ENCODE results near the gene CEBPZ.
A peak's percentile ranks its signal among the peaks of the same experiment; 100 is the strongest.
"Not testable (repeated sequence)": the region's sequence is repeated elsewhere in the genome, so short reads cannot be mapped to it uniquely, and the experiment has no call there.

CEBPZ gene

DNA sequence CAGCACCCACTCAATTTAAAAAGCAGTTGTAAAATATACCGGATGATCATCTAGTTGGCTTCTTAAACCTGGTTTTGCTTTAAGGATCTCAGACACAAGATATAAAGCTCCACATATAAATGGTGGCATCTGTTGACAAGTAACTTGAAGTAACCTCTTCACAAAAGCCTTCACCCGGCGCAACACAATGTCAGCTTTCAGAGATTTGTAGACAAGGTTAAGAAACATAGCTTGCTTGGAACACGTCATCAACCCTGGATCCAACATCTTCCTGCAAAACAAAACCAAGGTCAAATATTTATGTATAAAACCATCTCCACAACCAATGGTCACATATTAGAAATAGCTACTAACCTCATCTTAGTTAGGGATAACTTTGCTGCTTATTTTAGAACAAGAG lies 8.3 kb downstream of the CEBPZ start:
- no peak for DNase-seq

DNA sequence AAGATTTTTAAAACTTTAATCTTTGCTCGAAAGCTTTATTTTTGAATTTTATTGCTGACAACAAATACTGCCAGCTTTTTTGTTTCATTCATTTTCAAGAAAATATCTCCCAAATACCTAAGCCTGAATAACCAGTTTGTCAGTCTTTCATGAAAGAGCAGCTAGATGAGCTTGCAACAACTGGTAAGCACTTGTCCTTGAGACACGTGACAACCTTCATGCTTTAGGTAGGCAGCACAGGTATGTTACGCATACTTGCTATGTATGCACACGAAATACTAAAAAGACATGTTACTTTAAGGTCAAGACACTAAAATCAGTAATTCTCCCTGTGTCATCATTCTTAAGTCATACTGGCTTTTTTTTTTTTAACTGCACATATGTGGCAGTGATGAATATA lies 12.3 kb downstream of the CEBPZ start:
- no peak for DNase-seq

DNA sequence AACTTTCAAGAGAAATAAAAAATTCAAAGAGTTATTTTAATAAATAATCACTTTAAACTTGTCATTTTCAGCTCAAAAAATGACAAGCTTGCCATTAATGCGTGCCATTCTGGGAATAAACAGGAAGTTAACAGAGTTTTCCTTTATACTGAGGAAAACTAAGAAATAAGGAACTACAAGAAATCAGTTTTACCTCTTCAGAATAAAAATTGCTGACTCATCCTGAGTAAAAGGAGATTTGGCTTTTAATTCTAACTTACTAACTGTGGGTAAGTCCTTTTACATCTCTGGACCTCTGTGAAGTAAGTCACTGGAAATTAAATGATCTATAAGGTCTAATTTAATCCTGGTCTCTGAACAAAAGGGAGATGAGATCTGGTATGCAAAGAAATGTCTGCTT lies 16.1 kb downstream of the CEBPZ start:
- no peak for DNase-seq

- DNase-seq = no peak
These were observed 19.5 kb downstream of the CEBPZ start for GRCh38 chr2:37211939-37212338.

GRCh38 chr2:37211212-37211611 lies 20.2 kb downstream of the CEBPZ start:
- DNase-seq = no peak

DNA sequence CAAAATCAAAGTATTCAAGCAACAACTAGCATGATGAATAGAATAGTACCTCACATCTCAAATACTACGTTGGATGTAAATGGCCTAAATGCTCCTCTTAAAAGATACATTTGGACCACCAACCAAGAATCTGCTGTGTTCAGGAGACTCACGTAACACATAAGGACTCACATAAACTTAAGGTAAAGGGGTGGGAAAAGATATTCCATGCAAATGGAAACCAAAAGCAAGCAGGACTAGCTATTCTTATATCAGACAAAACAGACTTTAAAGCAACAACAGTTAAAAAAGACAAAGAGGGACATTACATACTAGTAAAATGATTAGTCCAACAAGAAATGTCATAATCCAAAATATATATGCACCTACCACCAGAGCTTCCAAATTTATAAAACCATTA lies 24.6 kb downstream of the CEBPZ start:
- DNase-seq = not testable (repeated sequence)

GRCh38 chr2:37205689-37206341 lies 25.6 kb downstream of the CEBPZ start:
- no peak for DNase-seq

DNA sequence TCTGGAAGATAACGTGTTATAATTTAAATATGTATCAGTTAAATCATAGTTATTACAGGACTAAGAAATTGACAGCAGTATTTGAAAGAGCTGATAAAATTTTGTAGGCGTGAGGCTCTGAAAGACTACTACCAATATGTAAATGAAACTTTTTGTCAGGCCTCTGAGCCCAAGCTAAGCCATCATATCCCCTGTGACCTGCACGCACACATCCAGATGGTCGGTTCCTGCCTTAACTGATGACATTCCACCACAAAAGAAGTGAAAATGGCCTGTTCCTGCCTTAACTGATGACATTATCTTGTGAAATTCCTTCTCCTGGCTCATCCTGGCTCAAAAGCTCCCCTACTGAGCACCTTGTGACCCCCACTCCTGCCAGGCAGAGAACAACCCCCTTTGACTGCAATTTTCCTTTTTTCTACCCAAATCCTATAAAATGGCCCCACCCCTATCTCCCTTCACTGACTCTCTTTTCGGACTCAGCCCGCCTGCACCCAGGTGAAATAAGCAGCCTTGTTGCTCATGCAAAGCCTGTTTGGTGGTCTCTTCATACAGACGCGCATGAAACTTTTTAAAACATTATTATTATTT lies 26.2 kb downstream of the CEBPZ start:
- DNase-seq = not testable (repeated sequence)

- no peak for DNase-seq
These were observed 27.7 kb downstream of the CEBPZ start for GRCh38 chr2:37203708-37204107.

GRCh38 chr2:37201766-37202165 lies 29.6 kb downstream of the CEBPZ start:
- no peak for DNase-seq

GRCh38 chr2:37201208-37201607 lies 30.2 kb downstream of the CEBPZ start:
- DNase-seq = no peak

DNA sequence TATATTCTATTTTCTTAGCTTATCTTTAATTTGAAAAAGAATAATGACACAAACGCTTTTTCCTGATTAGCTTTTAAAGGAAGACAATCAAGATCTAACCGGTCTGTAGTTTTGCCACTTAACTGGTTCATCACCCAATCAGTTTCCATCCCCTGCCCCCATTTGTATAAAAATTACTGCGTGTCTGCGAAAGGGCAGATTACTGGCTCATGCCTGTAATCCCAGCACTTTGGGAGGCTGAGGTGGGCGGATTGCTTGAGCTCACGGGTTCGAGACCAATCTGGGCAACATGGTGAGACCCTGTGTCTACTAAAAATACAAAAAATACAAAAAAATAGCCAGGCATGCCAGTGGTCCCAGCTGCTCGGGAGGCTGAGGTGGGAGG lies 32.7 kb downstream of the CEBPZ start:
- DNase-seq = no peak

DNA sequence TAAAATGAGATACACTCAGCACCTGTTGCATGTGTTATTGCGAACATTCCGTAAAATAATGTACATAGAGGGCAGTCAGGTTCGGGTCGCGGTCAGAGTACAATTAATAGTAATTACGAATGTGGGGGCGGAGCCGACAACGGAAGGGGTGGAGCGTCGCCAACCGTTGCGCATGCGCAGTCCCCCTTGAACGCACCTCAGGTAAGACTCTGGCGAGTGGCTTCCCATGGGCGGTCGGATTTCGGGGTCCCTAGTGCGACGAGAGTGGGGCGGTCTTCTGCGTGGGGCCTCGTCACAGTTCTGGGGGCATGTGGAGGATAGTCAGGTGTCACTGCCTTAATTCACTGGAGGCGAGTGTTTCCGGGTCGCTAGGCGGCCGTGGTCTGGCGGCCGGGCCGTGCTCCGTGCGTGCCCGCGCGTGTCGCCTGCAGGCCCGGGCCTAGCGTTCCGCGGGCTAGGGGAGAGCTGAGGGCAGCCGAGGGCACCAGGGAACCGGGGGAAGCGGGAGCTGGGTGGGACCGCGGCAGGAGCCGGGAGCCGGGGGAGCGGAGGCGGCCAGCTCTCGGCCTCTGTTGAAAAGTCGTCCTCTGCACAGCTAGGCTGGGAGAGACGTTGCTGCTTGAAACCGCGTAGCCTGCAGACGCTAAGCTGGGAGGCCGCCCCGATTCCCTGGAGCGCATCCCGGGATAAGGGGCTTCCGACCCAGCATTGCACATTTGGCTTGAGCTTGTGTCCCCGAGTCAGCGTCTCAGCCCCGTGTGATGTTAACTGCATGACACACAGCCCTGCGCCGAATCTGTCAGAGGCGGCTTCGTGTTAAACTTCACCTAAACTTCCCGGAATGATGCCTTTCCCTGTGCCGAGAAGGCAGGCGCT lies 34.8 kb downstream of the CEBPZ start, which contains the start of gene CEBPZOS:
TSS of gene CEBPZOS (plus strand) at position 177 of the 876 bp plus-strand sequence. CDS start 3,209 bp downstream, outside the sequence.
- peak; percentile 65 for DNase-seq

DNA sequence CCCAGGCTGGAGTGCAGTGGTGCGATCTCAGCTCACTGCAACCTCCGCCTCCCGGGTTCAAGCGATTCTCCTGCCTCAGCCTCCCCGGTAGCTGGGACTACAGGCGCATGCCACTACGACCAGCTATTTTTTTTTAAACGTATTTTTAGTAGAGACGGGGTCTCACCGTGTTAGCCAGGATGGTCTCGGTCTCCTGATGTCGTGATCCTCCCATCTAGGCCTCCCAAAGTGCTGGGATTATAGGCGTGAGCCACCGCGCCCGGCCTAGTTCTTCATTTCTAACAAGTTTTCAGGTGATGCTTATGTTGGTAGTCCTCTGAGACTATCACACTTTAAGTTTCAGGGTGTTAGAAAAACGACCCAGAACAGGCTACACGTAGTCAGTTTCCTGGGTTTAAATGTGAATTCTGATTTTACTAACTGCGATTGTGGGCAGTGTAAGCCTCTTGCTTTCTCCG lies 35.5 kb downstream of the CEBPZ start:
- not testable (repeated sequence) for DNase-seq

- no peak for DNase-seq
These were observed 38.8 kb downstream of the CEBPZ start for GRCh38 chr2:37192551-37192950.

DNA sequence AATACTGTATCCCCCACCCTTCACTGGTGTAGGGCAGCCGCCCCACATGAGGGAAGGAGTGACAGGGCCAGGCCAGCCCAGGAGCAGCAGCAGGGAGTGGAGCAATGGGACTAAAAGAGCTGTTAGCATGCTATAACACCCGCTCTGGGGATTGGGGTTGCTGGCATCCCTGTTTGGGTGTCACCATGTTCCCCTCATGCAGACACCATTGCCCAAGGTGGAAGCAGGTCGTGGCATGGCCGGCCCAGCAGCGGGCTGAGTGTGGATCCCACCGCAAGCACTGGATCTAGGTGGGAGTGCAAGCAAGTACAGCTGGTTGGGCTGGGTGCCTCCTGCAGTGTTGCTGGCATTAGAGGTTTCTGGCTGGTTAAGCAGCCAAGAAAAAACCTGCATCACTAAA lies 39.6 kb downstream of the CEBPZ start:
- no peak for DNase-seq

GRCh38 chr2:37191253-37191652 lies 40.1 kb downstream of the CEBPZ start:
- no peak for DNase-seq

- no peak for DNase-seq
These were observed 41.1 kb downstream of the CEBPZ start for GRCh38 chr2:37190290-37190689.

DNA sequence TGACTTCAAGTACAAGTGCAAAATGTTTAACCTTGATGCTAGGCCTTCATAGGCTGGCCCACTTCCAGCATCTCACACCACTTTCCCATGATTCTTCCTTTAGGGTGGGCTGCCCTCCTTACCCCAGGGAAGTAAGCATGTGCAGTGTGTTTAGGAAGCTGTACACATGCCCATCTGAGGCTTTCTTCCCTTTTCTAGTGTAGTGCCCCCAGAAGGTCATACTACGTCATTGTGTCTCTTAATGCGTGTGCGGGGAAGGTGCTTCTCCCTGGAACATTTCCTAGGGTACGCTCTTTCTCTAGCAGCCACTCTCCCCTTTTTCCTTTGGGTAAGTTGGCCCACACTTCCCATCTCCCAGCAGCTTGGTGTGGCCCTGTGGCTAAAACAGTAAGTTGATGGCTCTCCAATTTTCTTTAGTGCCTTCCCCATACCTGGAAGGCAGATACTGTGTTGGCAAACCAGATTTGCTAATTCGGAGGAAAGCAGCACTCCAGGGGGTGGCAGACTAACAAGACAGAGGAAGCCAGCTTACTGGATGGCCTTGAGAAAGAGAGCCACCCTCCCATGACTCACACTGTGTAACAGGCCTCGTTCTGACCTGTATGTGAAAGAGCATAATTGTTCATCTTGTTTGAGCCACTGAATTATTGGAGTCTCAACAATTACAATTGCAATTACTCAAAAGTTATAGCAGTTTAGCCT lies 41.8 kb downstream of the CEBPZ start:
- no peak for DNase-seq

GRCh38 chr2:37188570-37188969 lies 42.8 kb downstream of the CEBPZ start, which contains the start of gene SULT6B1:
Gene SULT6B1, minus strand, starts transcription at chr2:37188670. Its CDS starts 30 bp downstream, at chr2:37188640.
- no peak for DNase-seq

GRCh38 chr2:37181726-37182684 lies 49.4 kb downstream of the CEBPZ start:
- DNase-seq = no peak

DNA sequence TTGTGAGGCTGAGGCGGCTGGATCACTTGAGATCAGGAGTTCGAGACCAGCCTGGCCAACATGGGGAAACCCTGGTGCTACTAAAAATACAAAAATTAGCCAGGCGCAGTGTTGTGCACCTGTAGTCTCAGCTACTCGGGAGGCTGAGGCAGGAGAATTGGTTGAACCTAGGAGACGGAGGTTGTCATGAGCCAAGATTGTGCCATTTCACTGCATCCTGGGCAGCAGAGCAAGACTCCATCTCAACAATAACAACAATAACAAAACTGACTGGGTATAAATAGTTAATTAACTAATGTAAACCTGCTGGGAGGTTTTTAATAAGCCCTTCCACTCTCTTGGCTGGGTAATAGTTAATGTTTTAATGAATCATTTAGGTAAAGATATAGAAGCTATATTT lies 50.8 kb downstream of the CEBPZ start:
- DNase-seq = no peak

Data from NCI-H1048 (cell line).